IMR-90 (cell line): Measurements from ENCODE around the gene SLC1A5. TPM values are rescaled to one million over a fixed set of nuclear protein-coding genes. Genes with fewer than 3 reads are reported as not detected.
A peak's percentile ranks its signal among the peaks of the same experiment; 100 is the strongest.

Experiments used
- ATAC-seq: fragments of 200-7000 bp; cut with Tn5 transposase; 2 replicates; pipeline ENCODE4 v1.9.1; 2020; ENCODE audit warnings: low read depth, mild to moderate bottlenecking, moderate library complexity
- BruUV-seq: library from RNA; stranded (reverse); fragments of 400-500 nt; replicated peaks from 2 replicates; lab custom pipeline; 2021; lab: Mats Ljungman, UMichigan
- CTCF ChIA-PET: fragments of 300-600 bp; formaldehyde crosslinking; extraction: SDS; loops from one replicate; lab custom pipeline; 2021; ENCODE audit warnings: antibody characterized with exemption; lab: Yijun Ruan, JAX
- POLR2A ChIA-PET: fragments of 300-600 bp; sonication (Branson Sonifier 250); formaldehyde crosslinking; loops from one replicate; lab custom pipeline; 2022; ENCODE audit warnings: antibody characterized with exemption; ENCODE audit not compliant: unreplicated experiment; lab: Charles Lee
- DNase-seq: peaks from one replicate; pipeline ENCODE4 v3.0.0; 2013
- H2AFZ ChIP-seq: replicated peaks from 2 replicates; pipeline ENCODE3; 2013; ENCODE audit warnings: low read length, mild to moderate bottlenecking; ENCODE audit not compliant: poor library complexity
- H2AK5ac ChIP-seq: 2 replicates; pipeline ENCODE4 v1.6.1; 2013; ENCODE audit warnings: low read depth, low read length, inconsistent platforms
- H2AK9ac ChIP-seq: replicated peaks from 2 replicates; pipeline ENCODE3; 2013; ENCODE audit warnings: mild to moderate bottlenecking, low read depth, low read length, moderate library complexity; ENCODE audit not compliant: poor library complexity
- H2BK120ac ChIP-seq: 2 replicates; pipeline ENCODE4 v1.6.1; 2013; ENCODE audit warnings: low read depth, low read length, inconsistent platforms
- H2BK15ac ChIP-seq: 3 replicates; pipeline ENCODE4 v1.6.1; 2013; ENCODE audit warnings: low read depth, low read length, inconsistent platforms
- H2BK20ac ChIP-seq: 2 replicates; pipeline ENCODE4 v1.6.1; 2013; ENCODE audit warnings: low read depth, mild to moderate bottlenecking, inconsistent platforms, low read length, moderate library complexity
- H2BK5ac ChIP-seq: 2 replicates; pipeline ENCODE4 v1.6.1; 2013; ENCODE audit warnings: mild to moderate bottlenecking, low read depth, low read length, inconsistent platforms; ENCODE audit not compliant: poor library complexity, severe bottlenecking
- H3K14ac ChIP-seq: replicated peaks from 2 replicates; pipeline ENCODE4 v1.6.1; 2013; ENCODE audit warnings: low read depth, low read length, inconsistent platforms
- H3K18ac ChIP-seq: 2 replicates; pipeline ENCODE4 v1.6.1; 2013; ENCODE audit warnings: low read depth, low read length, control low read depth
- H3K23ac ChIP-seq: 2 replicates; pipeline ENCODE4 v1.6.1; 2013; ENCODE audit warnings: low read depth, low read length, inconsistent platforms
- H3K27ac ChIP-seq: 2 replicates; pipeline ENCODE4 v1.5.1; 2013; ENCODE audit warnings: mild to moderate bottlenecking, control low read depth, low read length; ENCODE audit not compliant: insufficient read depth
- H3K27me3 ChIP-seq: 2 replicates; pipeline ENCODE4 v1.6.1; 2013; ENCODE audit warnings: low read length; ENCODE audit not compliant: control insufficient read depth, insufficient read depth
- H3K36me3 ChIP-seq: 2 replicates; pipeline ENCODE4 v1.6.1; 2013; ENCODE audit warnings: low read length, mixed read lengths; ENCODE audit not compliant: control insufficient read depth, insufficient read depth
- H3K4ac ChIP-seq: 2 replicates; pipeline ENCODE4 v1.6.1; 2013; ENCODE audit warnings: low read depth, low read length, inconsistent platforms
- H3K4me1 ChIP-seq: 2 replicates; pipeline ENCODE4 v1.6.1; 2013; ENCODE audit warnings: low read length, mixed read lengths; ENCODE audit not compliant: control insufficient read depth, insufficient read depth
- H3K4me2 ChIP-seq: 2 replicates; pipeline ENCODE4 v1.6.1; 2013; ENCODE audit warnings: low read depth, mild to moderate bottlenecking, control low read depth, low read length, moderate library complexity
- H3K4me3 ChIP-seq: 2 replicates; pipeline ENCODE4 v1.5.1; 2013; ENCODE audit warnings: low read depth, mild to moderate bottlenecking, control low read depth, low read length, moderate library complexity; ENCODE audit not compliant: insufficient read depth
- H3K56ac ChIP-seq: 2 replicates; pipeline ENCODE4 v1.6.1; 2013; ENCODE audit warnings: low read length, inconsistent platforms; ENCODE audit not compliant: insufficient read depth; ENCODE audit errors: extremely low read depth
- H3K79me1 ChIP-seq, 2 experiments: 2 replicates each; pipeline ENCODE4 v1.6.1; 2013; ENCODE audit warnings: low read length in 2 of 2, inconsistent platforms in 1 of 2, low read depth in 1 of 2
- H3K9ac ChIP-seq: 2 replicates; pipeline ENCODE4 v1.6.1; 2013; ENCODE audit warnings: low read depth, low read length, control low read depth
- H3K9me1 ChIP-seq: 2 replicates; pipeline ENCODE4 v1.6.1; 2013; ENCODE audit warnings: low read length, inconsistent platforms; ENCODE audit not compliant: insufficient read depth
- H3K9me3 ChIP-seq: 2 replicates; pipeline ENCODE4 v1.6.1; 2013; ENCODE audit warnings: low read length; ENCODE audit not compliant: control insufficient read depth, insufficient read depth
- H4K20me1 ChIP-seq: 2 replicates; pipeline ENCODE4 v1.6.1; 2013; ENCODE audit warnings: low read length, inconsistent platforms; ENCODE audit not compliant: insufficient read depth
- H4K5ac ChIP-seq: 2 replicates; pipeline ENCODE4 v1.6.1; 2013; ENCODE audit warnings: mild to moderate bottlenecking, low read depth, low read length, control low read depth
- H4K8ac ChIP-seq, 2 experiments: 2 replicates each; pipeline ENCODE4 v1.6.1; 2013; ENCODE audit warnings: low read depth in 2 of 2, low read length in 2 of 2, control low read depth in 1 of 2, inconsistent platforms in 1 of 2
- H4K91ac ChIP-seq: 2 replicates; pipeline ENCODE4 v1.6.1; 2013; ENCODE audit warnings: low read depth, low read length, inconsistent platforms; ENCODE audit not compliant: insufficient read depth
- CEBPB ChIP-seq: IDR thresholded peaks from 2 replicates; pipeline ENCODE4 v1.6.1; 2012; ENCODE audit warnings: low read depth, low read length, improper control_type of control experiment
- CHD1 ChIP-seq: IDR thresholded peaks from 2 replicates; pipeline ENCODE4 v1.6.1; 2012; ENCODE audit warnings: low read depth, low read length, improper control_type of control experiment
- WGBS, 2 experiments: methylation state at CpG; one replicate each; pipeline versions ENCODE4 v1.1.5 to v1.1.7; 2013; ENCODE audit warnings: missing lambda C conversion rate in 2 of 2; ENCODE audit not compliant: insufficient read length in 1 of 2; ENCODE audit errors: extremely low coverage in 2 of 2; 5-methylcytosine and 5-hydroxymethylcytosine counted together
- dilution Hi-C: fragments of 300-500 bp; cut with HindIII; formaldehyde crosslinking; loops from one replicate; pipeline ENCODE4 v1.14.3; 2018; ENCODE audit warnings: low sequenced_read_pairs; ENCODE audit not compliant: unreplicated experiment
- in situ Hi-C: fragments of 300-500 bp; cut with MboI; formaldehyde crosslinking; loops from 3 replicates; pipeline ENCODE4 v1.14.3; 2019; ENCODE audit warnings: low sequenced_read_pairs, inconsistent platforms, mixed read lengths
- intact Hi-C: fragments of 100-400 bp; cut with micrococcal nuclease; formaldehyde crosslinking; loops from 2 replicates; pipeline ENCODE4 v1.10.0; 2022
- polyA plus RNA-seq, 3 experiments: library from polyadenylated mRNA; depleted of rRNA; stranded (reverse); fragments of >200 nt; gene quantifications; 2 replicates each; pipeline ENCODE4 v1.2.3, GENCODE V29; 2012; ENCODE audit warnings: low replicate concordance in 1 of 3
- total RNA-seq: library from RNA; depleted of rRNA; stranded (reverse); fragments of >200 nt; gene quantifications from 2 replicates; pipeline ENCODE4 v1.2.3, GENCODE V29; 2012
- TF ChIP-seq, protein P1 (sequence below): fragments of 150-350 bp; IDR thresholded peaks from 2 replicates; pipeline ENCODE4 v1.6.1; 2017; ENCODE audit warnings: mild to moderate bottlenecking, antibody characterized with exemption, low read length, low read depth
- TF ChIP-seq, protein P2 (sequence below): conservative IDR thresholded peaks from 2 replicates; pipeline ENCODE4 v1.5.1; 2012; ENCODE audit warnings: mild to moderate bottlenecking, low read depth, low read length, improper control_type of control experiment

The SLC1A5 gene
- total and polyA plus RNA-seq, 2 of the 4 experiments (the other 2 are of a cell fraction), result 142 to 171 TPM

DNA sequence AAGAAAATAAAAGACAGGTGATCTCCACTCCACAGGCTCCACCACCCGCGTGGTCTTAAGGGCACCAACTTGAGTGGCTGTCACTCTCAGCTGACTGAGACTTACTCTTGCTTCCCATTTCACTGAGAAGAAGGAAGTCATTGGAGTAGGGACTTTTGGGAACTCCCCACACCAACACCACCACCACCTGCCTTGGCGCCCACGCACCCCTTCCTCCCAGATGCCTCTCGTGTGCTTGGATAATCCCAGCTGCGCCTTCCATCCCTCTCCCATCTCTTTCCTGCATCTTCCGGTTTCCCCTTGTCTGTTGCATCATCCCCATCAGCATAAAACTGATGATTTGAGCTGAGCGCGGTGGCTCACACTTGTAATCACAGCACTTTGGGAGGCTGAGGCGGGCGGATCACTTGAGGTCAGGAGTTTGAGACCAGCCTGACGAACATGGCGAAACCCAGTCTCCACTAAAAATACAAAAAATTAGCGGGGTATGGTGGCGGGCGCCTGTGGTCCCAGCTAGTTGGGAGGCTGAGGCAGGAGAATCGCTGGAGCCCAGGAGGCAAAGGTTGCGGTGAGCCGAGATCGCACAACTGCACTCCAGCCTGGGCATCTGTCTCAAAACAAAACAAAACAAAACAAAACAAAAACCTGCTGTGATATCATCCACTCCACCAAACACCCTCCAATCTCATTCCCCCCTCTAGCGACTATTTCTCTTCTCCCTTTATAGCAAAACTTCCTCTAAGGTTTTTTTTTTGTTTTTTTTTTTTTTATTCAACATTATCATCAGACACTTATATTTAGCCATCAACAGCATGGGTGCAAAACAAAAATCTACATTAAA lies 36.7 kb upstream of the SLC1A5 start:
- no peak overlapping the region for H3K56ac ChIP-seq
- no peaks in the 10 kb centered on the region for H3K79me1 ChIP-seq
- CTCF ChIA-PET, result no interaction called here
- DNase-seq, result no peak
- H4K20me1 ChIP-seq, result no peaks in the 10 kb centered on the region
- no peak overlapping the region for H2BK15ac ChIP-seq
- no peaks in the 10 kb centered on the region for H3K36me3 ChIP-seq
- 94 to 100% methylated on average over 1 to 8 of the region's 21 CpGs for WGBS, 2 experiments
- no peak overlapping the region for H2BK20ac ChIP-seq
- H4K5ac ChIP-seq, result no peak overlapping the region
- intact Hi-C loops (no loop called here), in situ Hi-C loops (no loop called here), dilution Hi-C loops (no loop called here)
- H3K4me2 ChIP-seq, result no peak overlapping the region
- peak overlapping the region; percentile 21; the same call in 1 of the 2 replicates for H3K14ac ChIP-seq
- H2AFZ ChIP-seq, result peak overlapping the region; percentile 18
- no peak overlapping the region for H2AK9ac ChIP-seq
- no peak overlapping the region for H3K4ac ChIP-seq
- no peak overlapping the region for H3K9ac ChIP-seq
- no peaks in the 10 kb centered on the region for H3K9me3 ChIP-seq
- H4K8ac ChIP-seq, result no peak overlapping the region
- POLR2A ChIA-PET, result interaction anchor here (0.6 kb wide), 1 partner anchor 212 kb away, joined by 3 read pairs; no protein-coding TSS in a partner anchor
- H2AK5ac ChIP-seq, result no peak overlapping the region
- no peak overlapping the region for H2BK120ac ChIP-seq
- H3K27ac ChIP-seq, result no peak overlapping the region
- no TSS peak for BruUV-seq
- H4K91ac ChIP-seq, result no peak overlapping the region
- no peak overlapping the region for H2BK5ac ChIP-seq
- peaks cover 3% of the 10 kb centered on the region; the same call in 1 of the 2 replicates for H3K4me1 ChIP-seq
- no peak for ATAC-seq
- H3K23ac ChIP-seq, result no peak overlapping the region
- TF ChIP-seq CEBPB (0 out of 2 replicates have a peak, but pooled peaks have one; percentile 4), CHD1 (no peak)
- TF ChIP-seq, protein P1, sequence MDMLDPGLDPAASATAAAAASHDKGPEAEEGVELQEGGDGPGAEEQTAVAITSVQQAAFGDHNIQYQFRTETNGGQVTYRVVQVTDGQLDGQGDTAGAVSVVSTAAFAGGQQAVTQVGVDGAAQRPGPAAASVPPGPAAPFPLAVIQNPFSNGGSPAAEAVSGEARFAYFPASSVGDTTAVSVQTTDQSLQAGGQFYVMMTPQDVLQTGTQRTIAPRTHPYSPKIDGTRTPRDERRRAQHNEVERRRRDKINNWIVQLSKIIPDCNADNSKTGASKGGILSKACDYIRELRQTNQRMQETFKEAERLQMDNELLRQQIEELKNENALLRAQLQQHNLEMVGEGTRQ, result no peak
- TF ChIP-seq, protein P2, sequence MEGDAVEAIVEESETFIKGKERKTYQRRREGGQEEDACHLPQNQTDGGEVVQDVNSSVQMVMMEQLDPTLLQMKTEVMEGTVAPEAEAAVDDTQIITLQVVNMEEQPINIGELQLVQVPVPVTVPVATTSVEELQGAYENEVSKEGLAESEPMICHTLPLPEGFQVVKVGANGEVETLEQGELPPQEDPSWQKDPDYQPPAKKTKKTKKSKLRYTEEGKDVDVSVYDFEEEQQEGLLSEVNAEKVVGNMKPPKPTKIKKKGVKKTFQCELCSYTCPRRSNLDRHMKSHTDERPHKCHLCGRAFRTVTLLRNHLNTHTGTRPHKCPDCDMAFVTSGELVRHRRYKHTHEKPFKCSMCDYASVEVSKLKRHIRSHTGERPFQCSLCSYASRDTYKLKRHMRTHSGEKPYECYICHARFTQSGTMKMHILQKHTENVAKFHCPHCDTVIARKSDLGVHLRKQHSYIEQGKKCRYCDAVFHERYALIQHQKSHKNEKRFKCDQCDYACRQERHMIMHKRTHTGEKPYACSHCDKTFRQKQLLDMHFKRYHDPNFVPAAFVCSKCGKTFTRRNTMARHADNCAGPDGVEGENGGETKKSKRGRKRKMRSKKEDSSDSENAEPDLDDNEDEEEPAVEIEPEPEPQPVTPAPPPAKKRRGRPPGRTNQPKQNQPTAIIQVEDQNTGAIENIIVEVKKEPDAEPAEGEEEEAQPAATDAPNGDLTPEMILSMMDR, result 0 out of 2 replicates have a peak, but pooled peaks have one; percentile 2
- H3K18ac ChIP-seq, result no peak overlapping the region
- no peaks in the 10 kb centered on the region for H3K27me3 ChIP-seq
- H3K9me1 ChIP-seq, result peaks cover 5% of the 10 kb centered on the region; the same call in 1 of the 2 replicates
- no peak overlapping the region for H3K4me3 ChIP-seq
